Tracheal epithelial cell (primary cell): ENCODE results near the gene SLCO4A1. TPM values are rescaled to one million over a fixed set of nuclear protein-coding genes. Genes with fewer than 3 reads are reported as not detected.

Source experiments
- total RNA-seq: library from RNA; depleted of rRNA; stranded (reverse); fragments of >200 nt; gene quantifications from 2 replicates; pipeline ENCODE4 v1.2.1, GENCODE V29; 2014

Gene SLCO4A1
- total RNA-seq = 1.1 and 8.0 TPM in 2 replicates

GRCh38 chr20:62642051-62642665, at the start of gene SLCO4A1:
TSS of gene SLCO4A1 (plus strand) at chr20:62642503. CDS start at chr20:62656455, 13,952 bp downstream.

GRCh38 chr20:62708591-62709536, 66.6 kb downstream of the SLCO4A1 start, which contains the start of gene NTSR1:
TSS of gene NTSR1 (plus strand) at chr20:62708836. CDS start at chr20:62709208, 372 bp downstream.

Other genes with a start within 250 kb of the SLCO4A1 start
- 0.24 and 0.85 TPM in 2 replicates for gene CABLES2, start 235.2 kb upstream of the SLCO4A1 start, total RNA-seq
- 0.24 and 0.64 TPM in 2 replicates for gene RBBP8NL, start 215.0 kb upstream of the SLCO4A1 start, total RNA-seq
- not detected in 2 replicates for gene GATA5, start 166.5 kb upstream of the SLCO4A1 start, total RNA-seq
- gene NTSR1, start 66.3 kb downstream of the SLCO4A1 start, total RNA-seq = not detected in 2 replicates
- 19.0 and 28.2 TPM in 2 replicates for gene MRGBP, start 154.0 kb downstream of the SLCO4A1 start, total RNA-seq
- 20.2 and 26.7 TPM in 2 replicates for gene OGFR, start 162.3 kb downstream of the SLCO4A1 start, total RNA-seq
- not detected in 2 replicates for gene COL9A3, start 174.5 kb downstream of the SLCO4A1 start, total RNA-seq
- 13.7 and 17.9 TPM in 2 replicates for gene TCFL5, start 219.3 kb downstream of the SLCO4A1 start, total RNA-seq